KOPT-K1 (cell line): ENCODE measurements around the gene TGFBR1.

Experiments
- H3K27ac ChIP-seq: fragments of 200-600 bp; sonication (generic); 2 replicates; pipeline ENCODE4 v1.5.1; 2016; ENCODE audit warnings: antibody characterized with exemption, mild to moderate bottlenecking, low read depth, low read length; ENCODE audit not compliant: poor library complexity, severe bottlenecking
- H3K36me3 ChIP-seq: fragments of 200-600 bp; sonication (generic); 2 replicates; pipeline ENCODE4 v1.5.1; 2017; ENCODE audit warnings: antibody characterized with exemption, mild to moderate bottlenecking, low read length, moderate library complexity; ENCODE audit not compliant: insufficient read depth
- H3K9me3 ChIP-seq: fragments of 200-600 bp; sonication (generic); 2 replicates; pipeline ENCODE4 v1.5.1; 2017; ENCODE audit warnings: antibody characterized with exemption, low read length, mild to moderate bottlenecking; ENCODE audit not compliant: insufficient read depth, poor library complexity, severe bottlenecking

The TGFBR1 gene

DNA sequence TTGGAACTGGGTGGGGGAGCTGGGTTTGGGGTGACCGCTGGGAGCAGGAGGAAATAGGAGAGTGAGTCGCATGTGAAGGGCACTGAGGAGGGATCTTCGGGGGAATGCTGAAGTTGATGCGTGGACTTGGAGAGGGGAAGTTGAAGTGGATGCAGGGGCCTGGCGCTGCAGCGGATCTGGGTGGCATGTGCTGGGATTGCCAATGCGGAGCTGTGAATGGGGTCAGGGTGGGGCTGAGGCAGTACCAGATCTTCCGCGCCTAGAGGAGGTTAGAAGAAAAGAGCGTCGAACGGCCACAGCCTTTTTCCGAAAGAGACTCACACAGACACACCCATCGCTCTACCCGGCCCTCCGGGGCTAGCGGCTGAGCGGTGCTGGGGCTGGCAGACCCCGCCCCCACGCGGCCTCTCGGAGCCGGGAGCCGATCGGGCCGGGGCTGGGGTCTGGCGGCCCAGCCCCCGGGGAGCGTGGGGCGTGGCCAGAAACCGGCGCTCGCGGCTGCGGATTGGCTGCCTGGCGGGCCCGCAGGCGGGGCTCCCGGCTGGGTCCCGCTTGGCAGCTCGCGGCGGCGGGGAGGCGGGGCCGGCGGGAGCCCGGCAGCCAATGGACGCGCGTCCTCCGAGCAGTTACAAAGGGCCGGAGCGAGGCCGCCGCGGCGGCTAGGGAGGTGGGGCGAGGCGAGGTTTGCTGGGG lies at the start of gene TGFBR1:
TGFBR1 (plus strand) TSS at position 655 of the 693 bp plus-strand sequence. CDS start 93 bp downstream, outside the sequence.
- Histone ChIP-seq H3K36me3 (no peaks in the 10 kb centered on the region), H3K9me3 (no peaks in the 10 kb centered on the region), H3K27ac (peak within 1 kb of the TSS; percentile 57)

DNA sequence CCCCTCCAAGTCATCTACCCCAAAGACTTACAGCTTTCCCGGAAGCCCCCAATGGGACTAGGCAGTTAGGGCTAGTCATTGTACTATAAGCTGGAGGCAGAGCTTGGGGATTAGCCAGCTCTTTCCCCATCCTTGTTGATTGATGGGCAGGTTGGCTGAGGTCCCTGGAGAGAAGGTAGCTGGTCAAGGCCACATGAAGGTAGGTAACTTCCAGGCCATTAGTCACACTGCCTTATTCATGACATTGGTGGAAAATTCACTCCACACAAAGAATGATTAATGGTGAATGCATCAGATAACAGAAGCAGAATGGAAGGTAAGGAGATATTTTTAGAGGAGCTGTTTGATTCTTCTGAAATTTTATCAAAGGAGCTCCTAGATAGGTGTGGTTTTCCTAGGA lies 49.5 kb upstream of the TGFBR1 start:
- H3K36me3 ChIP-seq = no peaks in the 10 kb centered on the region
- no peak overlapping the region for H3K27ac ChIP-seq
- H3K9me3 ChIP-seq = no peaks in the 10 kb centered on the region

DNA sequence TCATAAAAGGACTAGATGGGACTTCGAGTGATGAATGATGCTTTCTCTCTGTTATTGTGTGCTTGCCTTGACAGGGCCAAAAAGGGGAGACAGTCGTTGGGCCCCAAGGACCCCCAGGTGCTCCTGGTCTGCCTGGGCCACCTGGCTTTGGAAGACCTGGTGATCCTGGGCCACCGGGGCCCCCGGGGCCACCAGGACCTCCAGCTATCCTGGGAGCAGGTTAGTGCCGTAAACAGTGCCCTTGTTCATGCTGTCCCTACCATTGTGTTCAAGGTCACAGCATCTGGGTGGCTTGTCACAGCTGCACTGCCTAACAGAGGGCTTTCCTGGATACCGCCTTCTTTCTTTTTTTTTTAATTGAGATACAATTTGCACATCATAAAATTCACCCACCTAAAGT lies 48.7 kb upstream of the TGFBR1 start:
- H3K36me3 ChIP-seq = no peaks in the 10 kb centered on the region
- no peaks in the 10 kb centered on the region for H3K9me3 ChIP-seq
- H3K27ac ChIP-seq = no peak overlapping the region

DNA sequence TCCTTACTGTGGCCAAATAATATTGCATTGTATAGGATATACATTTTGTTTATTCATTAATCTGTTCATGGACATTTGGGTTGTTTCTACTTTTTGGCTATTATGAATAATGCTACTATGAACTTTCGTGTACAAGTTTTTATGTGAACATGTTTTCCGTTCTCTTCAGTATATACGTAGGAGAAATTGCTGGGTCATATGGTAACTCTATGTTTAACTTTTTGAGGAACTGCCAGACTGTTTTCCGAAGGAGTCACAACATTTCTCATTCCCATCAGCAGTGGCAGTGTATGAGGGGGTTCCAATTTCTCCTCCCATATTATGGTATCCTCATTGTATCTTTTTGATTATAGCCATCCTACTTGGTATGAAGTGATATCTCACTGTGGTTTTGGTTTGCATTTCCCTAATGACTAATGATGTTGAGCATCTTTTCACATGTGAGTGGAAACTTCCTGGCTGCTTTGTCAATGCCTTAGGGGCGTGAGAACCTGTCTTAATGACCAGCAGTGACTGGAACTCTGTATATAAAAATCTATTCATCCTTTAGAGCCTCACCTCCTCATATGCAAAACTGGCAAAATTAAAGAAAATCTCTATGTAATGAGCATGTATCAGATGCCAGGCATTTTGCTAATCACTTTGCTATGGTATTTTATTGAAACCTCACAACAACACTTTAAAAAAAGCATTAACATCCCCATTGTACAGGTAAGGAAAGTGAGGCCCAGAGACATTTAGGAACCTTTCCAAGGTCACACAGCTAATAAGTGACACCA lies 47.8 kb upstream of the TGFBR1 start:
- Histone ChIP-seq H3K36me3 (no peaks in the 10 kb centered on the region), H3K27ac (peak overlapping the region; percentile 83), H3K9me3 (no peaks in the 10 kb centered on the region)

GRCh38 chr9:99057665-99058625 lies 47.0 kb upstream of the TGFBR1 start:
- Histone ChIP-seq H3K36me3 (no peaks in the 10 kb centered on the region), H3K27ac (peak overlapping the region; percentile 83), H3K9me3 (no peaks in the 10 kb centered on the region)

GRCh38 chr9:99058964-99059921 lies 45.7 kb upstream of the TGFBR1 start:
- Histone ChIP-seq H3K27ac (peak overlapping the region; percentile 83), H3K36me3 (no peaks in the 10 kb centered on the region), H3K9me3 (no peaks in the 10 kb centered on the region)

DNA sequence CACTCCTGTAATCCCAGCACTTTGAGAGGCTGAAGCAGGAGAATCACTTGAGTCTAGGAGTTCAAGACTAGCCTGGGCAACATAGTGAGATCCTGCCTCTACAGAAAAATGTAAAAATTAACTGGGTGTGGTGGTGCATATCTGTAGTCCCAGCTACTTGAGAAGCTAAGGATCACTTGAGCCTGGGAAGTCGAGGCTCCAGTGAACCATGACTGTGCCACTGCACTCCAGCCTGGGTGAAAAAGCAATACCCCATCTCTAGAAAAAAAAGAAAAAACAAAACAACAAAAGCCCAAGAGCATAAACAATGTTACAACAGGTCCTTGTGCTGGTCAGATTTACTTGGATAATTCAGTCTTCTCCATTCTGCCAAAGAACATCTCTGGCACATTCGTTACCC lies 44.3 kb upstream of the TGFBR1 start:
- no peaks in the 10 kb centered on the region for H3K36me3 ChIP-seq
- H3K9me3 ChIP-seq = no peaks in the 10 kb centered on the region
- H3K27ac ChIP-seq = no peak overlapping the region

DNA sequence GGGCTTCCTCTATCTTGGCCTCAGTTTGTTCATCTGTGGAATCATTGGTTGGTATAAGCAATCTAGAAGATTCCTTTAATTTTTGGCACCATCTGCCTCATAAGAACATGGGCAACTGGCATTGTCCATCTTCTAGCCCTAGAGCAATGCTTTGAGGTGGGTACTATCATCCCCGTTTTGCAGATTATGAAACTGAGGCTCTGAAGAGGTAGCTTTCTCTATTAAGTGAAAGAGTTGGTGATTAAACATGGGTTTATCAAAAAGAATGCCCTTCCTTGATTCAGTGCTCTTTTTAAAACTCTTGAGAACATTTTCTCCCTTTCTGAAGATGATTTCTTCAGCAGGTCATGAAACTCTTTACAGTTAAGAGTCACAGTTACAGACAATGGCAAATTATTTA lies 42.4 kb upstream of the TGFBR1 start:
- H3K36me3 ChIP-seq = no peaks in the 10 kb centered on the region
- no peak overlapping the region for H3K27ac ChIP-seq
- no peaks in the 10 kb centered on the region for H3K9me3 ChIP-seq

DNA sequence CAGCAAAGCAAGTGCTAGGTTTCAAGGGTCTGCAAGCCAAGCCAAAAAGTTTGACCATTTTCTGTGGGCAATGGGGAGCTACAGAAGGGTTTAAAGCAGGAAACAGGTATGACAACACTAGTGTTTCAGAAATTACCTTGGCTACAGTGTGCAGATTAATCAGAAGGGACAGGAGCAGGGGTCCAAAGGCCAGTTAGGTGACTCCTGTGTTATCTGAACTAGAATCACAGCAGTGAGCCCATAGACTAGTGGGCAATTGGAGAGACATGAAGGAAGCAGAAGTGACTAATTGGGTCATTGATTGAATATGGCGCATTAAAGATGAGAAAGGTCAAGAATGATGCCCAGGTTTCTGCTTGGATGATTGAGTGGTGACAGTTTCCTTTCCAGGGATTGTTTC lies 41.4 kb upstream of the TGFBR1 start:
- Histone ChIP-seq H3K9me3 (no peaks in the 10 kb centered on the region), H3K27ac (no peak overlapping the region), H3K36me3 (no peaks in the 10 kb centered on the region)

GRCh38 chr9:99066571-99066970 lies 38.3 kb upstream of the TGFBR1 start:
- H3K9me3 ChIP-seq = no peaks in the 10 kb centered on the region
- H3K36me3 ChIP-seq = no peaks in the 10 kb centered on the region
- H3K27ac ChIP-seq = no peak overlapping the region

DNA sequence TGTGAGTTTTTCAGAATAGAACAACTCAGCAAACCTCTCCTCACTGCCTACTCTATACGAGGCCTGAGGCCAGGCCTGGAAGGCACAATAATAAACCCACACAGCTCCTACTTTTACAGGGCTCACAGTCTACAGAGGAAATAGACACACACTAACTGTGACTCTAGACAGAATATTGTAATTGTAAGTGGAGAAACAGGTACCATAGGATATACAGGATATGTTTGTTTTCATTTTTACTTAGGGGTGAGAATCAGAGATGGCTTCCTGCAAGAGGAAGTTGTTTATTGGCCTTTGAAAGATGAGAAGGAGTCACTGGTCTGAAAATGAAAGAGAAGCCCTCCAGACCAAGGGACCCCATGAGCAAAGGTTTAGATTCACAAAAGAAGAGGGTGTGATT lies 35.8 kb upstream of the TGFBR1 start:
- Histone ChIP-seq H3K9me3 (no peaks in the 10 kb centered on the region), H3K36me3 (no peaks in the 10 kb centered on the region), H3K27ac (peak overlapping the region; percentile 33)

DNA sequence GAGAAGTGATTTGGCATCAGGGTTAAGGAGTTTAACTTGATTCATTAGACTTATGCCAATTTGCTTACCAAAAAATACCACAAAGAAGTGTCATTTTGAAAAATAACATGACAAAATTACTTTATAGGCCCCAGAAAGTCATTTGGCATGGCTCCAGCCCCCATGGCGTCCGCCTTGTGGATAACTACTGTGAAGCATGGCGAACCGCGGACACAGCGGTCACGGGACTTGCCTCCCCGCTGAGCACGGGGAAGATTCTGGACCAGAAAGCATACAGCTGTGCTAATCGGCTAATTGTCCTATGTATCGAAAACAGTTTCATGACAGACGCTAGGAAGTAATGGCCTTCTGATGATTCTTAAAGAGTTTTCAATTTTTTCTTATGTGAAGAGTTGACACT lies 35.4 kb upstream of the TGFBR1 start:
- Histone ChIP-seq H3K27ac (peak overlapping the region; percentile 33), H3K36me3 (no peaks in the 10 kb centered on the region), H3K9me3 (no peaks in the 10 kb centered on the region)

DNA sequence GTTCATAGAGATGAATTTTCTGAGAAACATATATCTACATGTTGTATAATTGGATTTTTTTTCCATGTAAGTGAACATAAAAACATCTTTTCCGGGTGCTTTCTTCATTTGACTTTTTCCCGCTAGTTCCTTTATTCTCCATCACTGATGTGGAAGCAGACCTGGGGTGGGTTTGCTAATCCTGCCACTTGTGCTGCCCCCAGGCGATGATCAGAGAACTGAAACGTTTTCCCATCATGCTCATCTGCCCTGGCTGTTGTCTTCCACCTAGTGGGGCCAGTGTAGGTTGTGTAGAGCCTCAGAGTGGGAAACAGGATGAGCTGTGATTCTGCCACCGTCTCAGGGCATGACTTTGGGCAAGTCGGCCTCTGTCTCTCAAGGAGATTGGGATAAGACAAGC lies 34.2 kb upstream of the TGFBR1 start:
- Histone ChIP-seq H3K27ac (no peak overlapping the region), H3K9me3 (no peaks in the 10 kb centered on the region), H3K36me3 (no peaks in the 10 kb centered on the region)

GRCh38 chr9:99071313-99072039 lies 33.4 kb upstream of the TGFBR1 start:
- H3K27ac ChIP-seq = no peak overlapping the region
- no peaks in the 10 kb centered on the region for H3K9me3 ChIP-seq
- H3K36me3 ChIP-seq = no peaks in the 10 kb centered on the region
